Nephron progenitor cell (in vitro differentiated cells): ENCODE measurements around the gene E2F3.

ENCODE experiments used
- DNase-seq: peaks from one replicate; pipeline ENCODE4 v3.0.0; 2021
- H3K27ac Mint-ChIP-seq: 2 replicates; pipeline ENCODE4 v1.8.0; 2021; ENCODE audit warnings: mild to moderate bottlenecking, moderate library complexity, mixed read lengths
- H3K27me3 Mint-ChIP-seq: 2 replicates; pipeline ENCODE4 v1.8.0; 2021; ENCODE audit warnings: mild to moderate bottlenecking, low read depth, mixed read lengths; ENCODE audit not compliant: poor library complexity
- H3K36me3 Mint-ChIP-seq: 2 replicates; pipeline ENCODE4 v1.8.0; 2021; ENCODE audit warnings: low read depth, mixed read lengths
- H3K4me1 Mint-ChIP-seq: 2 replicates; pipeline ENCODE4 v1.8.0; 2021; ENCODE audit warnings: mixed read lengths
- H3K4me3 Mint-ChIP-seq: 2 replicates; pipeline ENCODE4 v1.8.0; 2021; ENCODE audit warnings: mild to moderate bottlenecking, moderate library complexity, mixed read lengths
- H3K9me3 Mint-ChIP-seq: 2 replicates; pipeline ENCODE4 v1.8.0; 2021; ENCODE audit warnings: mild to moderate bottlenecking, moderate library complexity, mixed read lengths
- CTCF ChIP-seq: fragments of 200-600 bp; sonication (generic); IDR thresholded peaks from 2 replicates; pipeline ENCODE4 v1.5.0; 2021; ENCODE audit warnings: antibody characterized with exemption

The E2F3 gene

GRCh38 chr6:20447157-20447556 lies 45.5 kb downstream of the E2F3 start:
- TF ChIP-seq CTCF: no peak
- Mint-ChIP-seq H3K4me1 (peaks cover 12% of the 10 kb centered on the region), H3K4me3 (no peak overlapping the region), H3K27me3 (peaks cover 5% of the 10 kb centered on the region), H3K9me3 (peaks cover 27% of the 10 kb centered on the region), H3K27ac (peak overlapping the region; percentile 88), H3K36me3 (peaks cover 76% of the 10 kb centered on the region)
- DNase-seq: no peak

- Mint-ChIP-seq H3K36me3 (peaks cover 77% of the 10 kb centered on the region), H3K27ac (peak overlapping the region; percentile 88), H3K9me3 (peaks cover 29% of the 10 kb centered on the region), H3K4me1 (peaks cover 8% of the 10 kb centered on the region), H3K27me3 (peaks cover 5% of the 10 kb centered on the region), H3K4me3 (no peak overlapping the region)
- no peak for DNase-seq
- TF ChIP-seq CTCF: no peak
Measured at GRCh38 chr6:20447581-20448132, 46.0 kb downstream of the E2F3 start.

DNA sequence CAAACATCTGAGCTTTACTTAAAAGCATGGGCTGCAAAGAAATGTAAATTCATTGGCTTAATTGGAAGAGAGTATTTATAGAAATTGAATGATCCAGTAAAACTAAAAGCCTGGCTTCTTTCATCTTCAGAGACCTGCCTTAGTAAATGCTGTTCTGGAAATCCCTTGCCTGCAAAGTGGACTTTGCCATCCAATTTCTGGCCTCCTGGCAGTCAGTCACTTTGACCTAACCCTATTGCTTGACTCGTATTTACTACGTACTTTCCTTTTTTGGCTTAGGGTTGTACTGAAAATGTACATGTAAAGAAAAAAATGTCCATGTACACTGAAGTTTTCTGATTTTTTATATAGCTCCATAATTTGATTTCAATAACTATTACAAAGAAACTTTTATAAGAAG lies 47.1 kb downstream of the E2F3 start:
- Mint-ChIP-seq H3K27me3 (peaks cover 5% of the 10 kb centered on the region), H3K4me1 (peaks cover 10% of the 10 kb centered on the region), H3K27ac (peak overlapping the region; percentile 22), H3K36me3 (peaks cover 81% of the 10 kb centered on the region), H3K4me3 (no peak overlapping the region), H3K9me3 (peaks cover 34% of the 10 kb centered on the region)
- DNase-seq: no peak
- TF ChIP-seq CTCF: no peak

- no peak for DNase-seq
- H3K27me3 Mint-ChIP-seq: peaks cover 5% of the 10 kb centered on the region
- peak overlapping the region; percentile 21 for H3K27ac Mint-ChIP-seq
- no peak for TF ChIP-seq CTCF
- peaks cover 11% of the 10 kb centered on the region for H3K4me1 Mint-ChIP-seq
- peaks cover 97% of the 10 kb centered on the region for H3K36me3 Mint-ChIP-seq
- H3K4me3 Mint-ChIP-seq: no peak overlapping the region
- peaks cover 34% of the 10 kb centered on the region for H3K9me3 Mint-ChIP-seq
Measured at GRCh38 chr6:20454204-20454824, 52.6 kb downstream of the E2F3 start.

DNA sequence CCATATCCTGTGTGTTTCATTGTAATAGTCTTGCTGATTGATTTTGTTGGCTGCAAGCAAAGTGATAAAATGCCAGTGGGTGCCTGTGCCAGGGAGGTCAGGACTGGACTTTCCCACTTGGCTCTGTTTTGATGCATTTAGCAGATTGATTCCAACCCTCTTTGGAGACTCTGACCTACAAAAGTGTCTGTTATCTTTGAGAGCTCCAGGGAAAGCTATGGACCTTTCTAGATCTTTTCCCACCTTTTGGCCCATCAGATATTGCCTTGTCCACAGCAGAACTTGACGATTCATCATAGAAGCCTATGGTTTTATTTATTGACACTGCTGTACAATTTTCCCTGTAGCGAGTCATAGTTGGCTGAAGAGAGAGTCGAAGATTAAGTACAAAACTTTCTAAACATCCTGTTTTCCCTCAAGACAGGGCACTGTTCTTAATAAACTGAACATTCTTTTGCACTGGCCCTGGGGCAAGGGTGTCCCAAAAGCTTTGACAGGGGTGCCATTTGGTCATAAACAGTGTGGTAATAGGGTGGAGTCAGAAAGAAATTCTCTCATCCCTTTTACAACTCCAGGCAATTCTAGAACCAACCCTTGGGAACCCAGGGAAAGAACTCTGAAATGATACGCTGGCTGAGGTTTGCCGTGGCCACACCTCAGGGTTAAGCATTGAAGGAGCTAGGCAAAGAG lies 53.7 kb downstream of the E2F3 start:
- no peak overlapping the region for H3K4me3 Mint-ChIP-seq
- DNase-seq: no peak
- peaks cover 97% of the 10 kb centered on the region for H3K36me3 Mint-ChIP-seq
- peaks cover 4% of the 10 kb centered on the region for H3K27me3 Mint-ChIP-seq
- peaks cover 30% of the 10 kb centered on the region for H3K9me3 Mint-ChIP-seq
- H3K4me1 Mint-ChIP-seq: peaks cover 11% of the 10 kb centered on the region
- peak overlapping the region; percentile 40 for H3K27ac Mint-ChIP-seq
- TF ChIP-seq CTCF: no peak
